ENCODE measurements around the gene PHLPP1.

DNA sequence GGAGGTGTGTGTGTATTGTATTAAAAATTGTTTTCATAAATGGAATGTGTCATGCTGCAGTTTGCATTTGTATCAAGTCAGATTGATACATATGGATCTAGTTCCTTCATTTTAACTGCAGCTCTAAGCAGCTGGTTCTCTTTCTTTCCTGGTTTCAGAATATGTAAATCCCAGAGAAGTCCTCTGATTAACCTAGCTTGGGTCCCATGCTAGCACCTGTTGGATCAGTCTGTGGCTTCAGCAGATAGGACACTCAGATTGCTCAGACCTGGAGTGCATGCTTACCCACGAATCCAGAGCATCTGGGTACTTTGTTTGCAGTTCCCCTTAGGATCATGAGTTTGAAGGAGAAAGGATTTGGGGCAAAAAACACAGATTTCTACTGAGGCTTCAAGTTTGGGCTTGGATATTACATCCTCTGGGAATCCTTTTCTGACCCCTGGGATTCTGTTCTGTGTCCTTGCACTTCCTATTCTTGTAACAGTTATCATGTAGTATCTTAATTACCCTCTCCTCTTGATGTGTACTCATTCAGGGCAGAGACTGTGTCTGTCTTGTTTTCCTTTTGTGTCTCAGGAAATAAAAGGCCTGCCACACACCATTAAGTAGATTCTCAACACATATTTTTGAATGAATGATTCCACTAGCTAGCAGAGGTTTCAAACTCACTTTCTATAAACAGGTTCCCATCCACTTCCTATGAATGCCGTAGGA lies 142.1 kb downstream of the PHLPP1 start:
- TF ChIP-seq POLR2A (IDR thresholded peaks at IDR 0.05): no peak
- TF ChIP-seq, protein P1, sequence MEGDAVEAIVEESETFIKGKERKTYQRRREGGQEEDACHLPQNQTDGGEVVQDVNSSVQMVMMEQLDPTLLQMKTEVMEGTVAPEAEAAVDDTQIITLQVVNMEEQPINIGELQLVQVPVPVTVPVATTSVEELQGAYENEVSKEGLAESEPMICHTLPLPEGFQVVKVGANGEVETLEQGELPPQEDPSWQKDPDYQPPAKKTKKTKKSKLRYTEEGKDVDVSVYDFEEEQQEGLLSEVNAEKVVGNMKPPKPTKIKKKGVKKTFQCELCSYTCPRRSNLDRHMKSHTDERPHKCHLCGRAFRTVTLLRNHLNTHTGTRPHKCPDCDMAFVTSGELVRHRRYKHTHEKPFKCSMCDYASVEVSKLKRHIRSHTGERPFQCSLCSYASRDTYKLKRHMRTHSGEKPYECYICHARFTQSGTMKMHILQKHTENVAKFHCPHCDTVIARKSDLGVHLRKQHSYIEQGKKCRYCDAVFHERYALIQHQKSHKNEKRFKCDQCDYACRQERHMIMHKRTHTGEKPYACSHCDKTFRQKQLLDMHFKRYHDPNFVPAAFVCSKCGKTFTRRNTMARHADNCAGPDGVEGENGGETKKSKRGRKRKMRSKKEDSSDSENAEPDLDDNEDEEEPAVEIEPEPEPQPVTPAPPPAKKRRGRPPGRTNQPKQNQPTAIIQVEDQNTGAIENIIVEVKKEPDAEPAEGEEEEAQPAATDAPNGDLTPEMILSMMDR (IDR thresholded peaks at IDR 0.05): no peak
